Stimulated activated CD4-positive, alpha-beta T cell treated with anti-CD3 and anti-CD28 coated beads, Interleukin-1b, Interleukin-23, amount 100 ng/mL, for 1 hour (primary cell): ENCODE results near the gene GRIN2B.

Source experiments
- DNase-seq, 2 donors: peaks; one replicate each; pipeline ENCODE4 v3.0.0-alpha.2; 2020; ENCODE audit warnings: low read depth in 2 of 2

Gene GRIN2B

DNA sequence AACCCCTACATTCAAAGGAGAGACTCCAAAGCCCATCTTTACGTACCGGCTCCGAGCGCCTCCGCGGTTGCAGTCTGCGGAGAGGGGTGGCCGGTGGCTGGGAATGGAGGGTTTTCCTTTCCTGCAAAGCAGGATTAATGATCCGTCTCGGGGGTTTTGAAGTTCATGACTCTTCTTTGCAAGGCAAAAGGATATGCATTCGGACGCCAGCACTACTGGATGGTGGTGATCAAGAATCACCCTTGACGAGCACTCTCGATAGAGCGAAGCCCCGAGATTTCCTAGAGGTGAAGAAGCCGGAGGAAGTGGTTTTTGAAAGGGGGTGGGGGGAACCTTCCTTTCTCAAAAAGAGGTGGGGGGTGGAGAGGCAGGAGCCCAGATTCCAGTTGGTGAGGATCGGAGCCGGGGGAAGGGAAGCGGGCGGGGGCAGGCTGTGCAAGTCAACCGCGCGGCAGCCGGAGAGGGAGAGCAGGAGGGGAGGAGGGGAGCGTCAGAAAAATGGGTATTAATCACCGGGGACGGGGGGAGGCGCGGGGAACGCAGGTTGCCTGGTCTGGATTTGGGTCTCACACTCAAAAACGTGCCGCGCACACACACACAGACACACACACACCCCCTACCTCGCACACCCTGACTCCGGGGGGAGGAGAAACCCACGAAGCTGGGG, at the start of gene GRIN2B:
Gene GRIN2B, minus strand, starts transcription at position 307 of the 667 bp plus-strand sequence. CDS start 115,394 bp downstream, outside the sequence.
- no peak for DNase-seq

DNA sequence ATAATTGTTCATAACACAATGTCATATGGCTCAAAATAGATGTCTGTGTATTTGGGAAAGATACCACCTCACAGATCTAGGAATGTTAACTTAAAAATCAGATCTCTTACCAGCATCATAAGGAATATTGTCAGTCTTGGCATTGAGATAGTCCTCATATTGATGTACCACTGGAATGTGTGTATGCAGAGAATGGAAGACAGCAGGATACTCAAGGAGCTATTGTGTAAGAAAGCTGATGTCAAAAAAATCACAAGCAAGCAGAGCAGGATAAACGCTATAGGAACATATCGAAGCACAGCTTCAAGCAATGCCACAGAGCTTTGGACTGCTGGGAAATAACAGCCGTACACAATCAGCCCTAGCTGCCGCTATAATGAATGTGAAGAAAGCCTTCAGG, 45.1 kb upstream of the GRIN2B start:
- no peak for DNase-seq

- no peak for DNase-seq
These were observed 43.2 kb upstream of the GRIN2B start for GRCh38 chr12:14024591-14024990.

DNA sequence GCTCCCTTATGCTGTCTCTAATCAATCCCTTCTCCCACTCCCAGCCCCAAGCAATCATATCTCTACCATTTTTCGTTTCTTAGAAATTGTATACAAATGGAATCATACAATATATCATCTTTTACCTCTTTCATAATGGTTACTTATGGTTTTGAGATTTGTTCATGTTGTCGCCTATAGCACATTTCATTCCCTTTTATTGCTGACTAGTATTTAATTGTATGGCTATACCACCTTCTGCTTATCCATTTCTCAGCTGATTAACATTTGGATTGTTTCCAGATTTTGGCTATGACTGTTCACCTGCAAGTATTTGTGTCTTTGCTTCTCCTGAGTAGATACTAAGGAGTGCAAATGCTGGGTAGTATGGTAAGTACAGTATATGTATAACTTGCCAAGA, 36.7 kb upstream of the GRIN2B start:
- no peak for DNase-seq

DNA sequence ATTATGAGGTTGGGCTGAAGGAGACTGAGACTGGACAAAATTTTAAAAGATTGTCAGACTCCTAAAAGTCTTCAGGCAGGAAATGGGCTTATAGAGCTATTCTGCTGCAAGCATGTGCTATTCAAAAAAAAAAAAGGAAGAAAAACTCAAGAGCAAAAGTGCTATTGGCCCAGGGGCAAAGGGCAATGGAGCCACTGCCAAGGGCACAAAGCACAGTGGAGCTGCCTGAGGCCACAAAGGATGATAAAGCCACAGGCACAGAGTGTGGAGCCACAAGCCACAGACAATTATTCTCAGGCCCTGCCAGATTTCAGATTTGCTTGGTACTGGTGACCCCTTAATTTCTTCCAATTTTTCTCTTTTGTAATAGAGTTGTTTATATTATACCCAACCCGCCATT, 29.6 kb upstream of the GRIN2B start:
- no peak for DNase-seq

GRCh38 chr12:14007639-14008038, 26.2 kb upstream of the GRIN2B start:
- no peak for DNase-seq

DNA sequence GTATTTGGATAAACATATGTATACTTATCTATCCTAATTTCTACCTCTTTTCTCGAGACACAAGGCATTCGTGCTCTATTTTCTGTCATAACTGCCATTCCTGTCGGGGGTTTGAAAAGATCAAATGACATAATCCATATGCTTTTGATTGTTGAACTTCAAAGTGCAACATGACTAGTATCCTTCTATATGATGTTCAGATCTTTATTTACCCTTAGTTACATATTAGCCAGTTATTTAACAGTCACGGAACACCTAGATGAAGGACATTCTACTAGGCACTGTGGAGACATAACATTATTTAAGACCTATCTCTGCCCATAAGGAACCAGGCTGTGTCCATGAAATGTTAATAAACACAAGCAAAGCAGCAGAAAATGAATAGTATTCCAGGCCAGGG, 11.2 kb upstream of the GRIN2B start:
- DNase-seq, result no peak

GRCh38 chr12:13992106-13992505, 10.7 kb upstream of the GRIN2B start:
- no peak for DNase-seq

- DNase-seq, result no peak
These were observed 4.6 kb upstream of the GRIN2B start for GRCh38 chr12:13986031-13986430.

GRCh38 chr12:13981990-13982389, 588 bp upstream of the GRIN2B start:
- no peak for DNase-seq

DNA sequence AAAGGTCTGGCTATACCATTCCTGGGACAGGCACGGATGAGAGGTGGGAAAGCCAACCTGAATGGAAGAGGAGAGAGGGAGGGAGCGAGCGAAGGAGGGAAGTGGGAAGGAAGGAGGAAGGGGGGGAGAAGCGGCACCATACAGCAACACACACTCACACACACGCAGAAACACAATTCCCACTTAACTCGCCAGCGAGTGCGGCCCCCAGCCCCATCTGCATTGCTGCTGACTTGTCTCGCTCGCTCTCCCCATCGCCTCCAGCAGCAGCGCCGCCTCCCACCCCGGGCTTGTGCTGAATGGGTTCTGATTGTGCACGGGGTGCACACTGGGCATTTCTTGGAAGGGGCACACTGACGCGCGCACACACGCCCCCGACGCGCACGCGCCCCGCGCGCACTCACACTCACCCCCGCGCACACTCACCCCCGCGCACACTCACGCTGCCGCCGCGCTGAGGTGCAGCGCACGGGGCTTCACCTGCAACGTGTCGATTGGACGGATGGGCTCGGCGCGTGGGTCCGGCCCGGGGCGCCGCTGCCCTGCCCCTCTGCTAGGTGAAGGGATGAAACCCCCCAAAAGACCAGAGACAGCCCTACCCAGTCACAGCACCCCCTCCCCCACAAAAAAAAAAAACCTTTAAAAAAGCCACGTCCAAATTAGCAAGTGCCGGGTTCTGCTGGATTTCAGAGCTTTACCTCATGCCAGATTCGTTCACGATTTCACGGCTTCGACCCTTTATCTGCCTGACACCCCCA, 685 bp downstream of the GRIN2B start:
- DNase-seq, result no peak

DNA sequence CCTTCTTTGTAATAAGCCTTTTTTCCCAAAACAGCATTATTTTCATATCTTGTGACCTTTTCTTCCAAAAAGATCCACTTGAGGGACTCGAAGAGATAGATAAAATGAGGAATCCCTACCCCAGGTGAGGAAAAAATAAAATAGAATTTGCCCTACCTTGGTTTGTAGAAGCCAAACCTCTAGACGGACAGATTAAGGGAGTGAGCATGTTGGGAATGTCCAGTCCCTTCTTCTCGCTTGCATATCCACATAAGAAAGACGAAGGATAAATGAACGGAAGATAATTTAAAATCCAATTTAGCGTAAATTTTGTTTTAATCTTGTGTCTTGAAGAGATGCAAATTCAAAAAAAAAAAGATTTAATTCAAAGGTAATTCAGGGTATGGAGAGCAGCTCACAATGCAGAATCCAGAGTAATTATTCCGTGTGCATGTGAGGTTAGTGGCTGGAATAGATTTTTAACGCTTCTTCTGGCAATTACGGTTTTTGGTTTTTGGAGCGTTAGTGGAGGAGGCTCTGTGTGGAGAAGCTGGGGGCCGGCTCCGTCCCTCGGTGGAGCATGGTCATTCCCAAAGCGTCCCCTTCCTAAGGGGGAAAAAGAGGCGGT, 1.5 kb downstream of the GRIN2B start:
- no peak for DNase-seq

DNA sequence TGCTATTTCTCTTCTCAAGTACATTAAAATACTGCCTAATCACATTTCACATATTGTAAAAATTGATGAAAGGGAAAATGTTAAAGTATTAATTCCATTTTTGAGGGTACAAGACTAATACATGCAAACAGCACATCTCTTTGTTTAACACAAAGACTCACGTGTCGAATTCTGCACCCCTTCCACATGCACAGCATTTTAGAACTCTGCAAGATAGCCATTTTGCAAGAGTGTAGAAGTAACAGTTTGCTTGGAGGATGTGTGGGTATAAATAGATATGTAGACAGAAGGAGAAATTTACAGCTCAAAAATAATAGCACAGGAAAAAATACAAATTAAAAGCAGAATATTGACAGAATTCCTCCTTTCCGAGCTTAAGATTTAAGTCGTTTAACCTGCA, 2.5 kb downstream of the GRIN2B start:
- no peak for DNase-seq

- no peak for DNase-seq
These were observed 4.5 kb downstream of the GRIN2B start for GRCh38 chr12:13976880-13977279.

- no peak for DNase-seq
These were observed 5.3 kb downstream of the GRIN2B start for GRCh38 chr12:13976028-13976584.

DNA sequence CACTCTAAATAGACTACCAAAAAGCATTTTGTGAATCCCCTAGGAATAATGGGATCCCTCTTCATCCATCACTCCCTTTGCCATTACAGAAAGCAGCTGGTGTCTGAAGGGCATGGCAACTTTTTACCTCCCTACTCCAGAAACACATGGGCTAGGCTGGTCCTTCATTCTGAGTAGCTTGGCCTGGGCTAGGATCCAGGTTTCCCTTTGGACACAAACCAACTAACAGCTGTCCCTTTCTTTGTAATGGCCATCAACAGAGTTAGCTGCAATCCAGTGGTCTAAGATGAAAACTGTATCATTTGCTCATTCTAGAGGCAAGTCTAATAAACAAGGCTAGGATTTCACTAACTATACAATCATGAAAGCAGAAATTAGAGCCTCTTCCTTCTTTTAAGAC, 7.4 kb downstream of the GRIN2B start:
- DNase-seq, result no peak

DNA sequence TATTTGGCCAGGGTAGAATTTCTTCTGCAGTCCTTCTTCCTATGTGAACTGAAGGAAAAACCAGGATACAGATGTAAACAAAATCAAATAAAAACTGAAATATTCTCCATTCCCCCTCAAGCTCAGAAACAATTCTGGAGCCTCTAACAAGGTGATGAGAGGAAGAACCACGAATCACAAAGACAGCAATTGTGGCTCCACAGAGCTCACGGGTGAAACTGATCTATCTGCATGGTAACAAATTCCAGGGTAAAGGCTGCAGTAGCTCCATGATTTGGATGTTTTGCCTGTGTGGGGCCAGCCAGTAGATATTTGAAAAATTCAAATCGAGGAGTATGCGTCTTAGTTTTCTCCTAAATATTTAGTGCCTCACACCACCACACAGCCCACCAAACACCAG, 10.6 kb downstream of the GRIN2B start:
- DNase-seq, result no peak

- no peak for DNase-seq
These were observed 13.1 kb downstream of the GRIN2B start for GRCh38 chr12:13968281-13968680.

- DNase-seq, result no peak
These were observed 16.7 kb downstream of the GRIN2B start for GRCh38 chr12:13964666-13965065.

DNA sequence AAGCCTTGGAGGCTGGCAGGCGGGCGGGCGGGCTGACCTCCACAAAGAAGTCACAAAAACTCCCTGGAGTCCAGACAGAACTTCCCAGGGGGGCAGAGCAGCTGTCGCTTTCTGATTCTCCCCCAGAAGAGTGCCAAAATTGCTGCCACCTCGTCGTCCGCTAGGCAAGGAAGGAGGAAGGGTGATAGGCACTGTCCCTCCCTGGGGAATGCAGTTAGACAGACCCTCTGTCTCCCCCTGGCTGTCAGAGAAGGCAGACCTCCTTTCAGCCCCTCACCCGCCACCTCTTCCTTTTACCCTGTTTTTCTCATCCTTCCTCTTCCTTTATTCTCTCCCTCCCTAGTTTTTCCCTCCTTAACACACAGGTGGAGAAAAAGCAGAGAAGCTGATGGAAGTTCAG, 18.7 kb downstream of the GRIN2B start:
- no peak for DNase-seq

DNA sequence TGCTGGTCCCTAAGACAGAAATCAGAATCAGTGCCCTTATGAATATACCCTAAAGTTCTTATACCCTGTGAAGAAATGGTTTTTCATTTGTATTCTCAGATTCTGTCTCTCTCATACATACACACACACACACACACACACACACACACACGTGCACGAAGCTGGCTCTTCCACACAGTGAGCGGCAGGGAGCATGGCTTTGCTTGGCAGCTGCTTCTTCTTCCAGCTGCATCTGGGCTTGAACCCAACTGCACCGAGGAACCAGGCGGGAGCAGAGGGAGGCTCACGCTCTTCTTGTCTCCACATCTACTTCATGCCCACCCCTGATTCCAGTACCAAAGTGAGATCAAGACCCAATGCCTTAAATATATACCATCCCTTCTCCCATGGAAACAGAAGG, 19.4 kb downstream of the GRIN2B start:
- no peak for DNase-seq

DNA sequence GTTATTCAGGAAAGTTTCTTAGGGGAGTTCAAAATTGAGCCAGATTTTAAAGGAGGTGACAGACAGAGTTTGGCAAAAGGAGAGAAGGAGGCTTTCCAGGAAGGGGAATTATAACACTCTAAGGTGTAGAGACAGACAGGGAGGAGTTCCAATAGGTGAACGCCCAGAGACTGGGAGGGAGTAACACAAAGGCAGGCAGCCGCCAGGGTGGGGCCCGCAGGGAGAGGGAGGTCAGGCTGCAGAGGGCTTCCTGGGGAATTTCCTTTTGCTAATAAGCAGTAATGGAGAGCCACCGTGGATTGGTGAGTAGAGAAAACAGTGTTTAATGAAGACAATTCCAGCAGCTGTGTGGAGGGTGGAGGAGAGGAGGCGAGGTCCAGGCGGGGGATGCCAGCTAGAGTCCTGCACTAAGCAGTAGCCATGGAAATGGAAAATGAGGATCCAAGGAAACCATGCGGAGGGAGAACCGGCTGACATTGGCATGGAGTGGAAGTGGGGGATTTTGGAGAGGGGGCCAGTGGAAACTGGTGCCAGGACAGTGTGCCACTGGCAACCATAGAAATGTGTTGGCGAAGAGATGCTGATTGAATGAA, 22.2 kb downstream of the GRIN2B start:
- no peak for DNase-seq
